ENCODE measurements around the gene TTC21A.

Gene TTC21A

GRCh38 chr3:39184968-39185285 is 77.4 kb downstream of the TTC21A start:
- no peak overlapping the region for H3K27ac ChIP-seq (ENCODE audit: extremely low read depth, low read depth, low read length)
- H3K36me3 ChIP-seq (ENCODE audit: control insufficient read depth in 2 of 2, insufficient read depth in 1 of 2, low read length in 2 of 2), result no peaks in the 10 kb centered on the region
- TF ChIP-seq ZIC2 (tag by site-specific recombination; IDR thresholded peaks at IDR 0.05) (no peak), ZNF211 (tag by site-specific recombination; IDR thresholded peaks at IDR 0.05; ENCODE audit: low read depth) (no peak), PATZ1 (tag by site-specific recombination; IDR thresholded peaks at IDR 0.05) (no peak), ZBTB17 (tag by site-specific recombination; IDR thresholded peaks at IDR 0.05) (no peak), ZNF677 (tag by site-specific recombination; IDR thresholded peaks at IDR 0.05) (no peak)
- ChIA-PET POLR2A (no interaction called here), CTCF (interaction anchor here (0.5 to 16.2 kb wide), 4 partner anchors 35 to 120 kb away, joined by 3 to 311 read pairs (median 4); no protein-coding TSS in a partner anchor)
- no peaks in the 10 kb centered on the region for H3K4me1 ChIP-seq (ENCODE audit: control insufficient read depth, insufficient read depth, low read length)
- H3K9me3 ChIP-seq (ENCODE audit: control insufficient read depth, insufficient read depth, low read depth, low read length), result no peaks in the 10 kb centered on the region
- H3K4me3 ChIP-seq (ENCODE audit: low read depth, low read length), result no peak overlapping the region

GRCh38 chr3:39185326-39185958 is 78.0 kb downstream of the TTC21A start:
- no peaks in the 10 kb centered on the region for H3K4me1 ChIP-seq (ENCODE audit: control insufficient read depth, insufficient read depth, low read length)
- H3K36me3 ChIP-seq (ENCODE audit: control insufficient read depth in 2 of 2, insufficient read depth in 1 of 2, low read length in 2 of 2), result no peaks in the 10 kb centered on the region
- no peak overlapping the region for H3K4me3 ChIP-seq (ENCODE audit: low read depth, low read length)
- no peak overlapping the region for H3K27ac ChIP-seq (ENCODE audit: extremely low read depth, low read depth, low read length)
- ChIA-PET CTCF (interaction anchor here (0.5 to 16.2 kb wide), 3 partner anchors 26 to 104 kb away, joined by 3 to 311 read pairs (median 4); no protein-coding TSS in a partner anchor), POLR2A (interaction anchor here (0.9 to 1.0 kb wide), 2 partner anchors 8 to 59 kb away, joined by 3 read pairs; no protein-coding TSS in a partner anchor)
- no peaks in the 10 kb centered on the region for H3K9me3 ChIP-seq (ENCODE audit: control insufficient read depth, insufficient read depth, low read depth, low read length)
- TF ChIP-seq GLIS2 (tag by site-specific recombination; IDR thresholded peaks at IDR 0.05), result 0 out of 2 replicates have a peak, but pooled peaks have one; percentile 11
- no peak for TF ChIP-seq ZNF701 (tag by site-specific recombination; IDR thresholded peaks at IDR 0.05)

- Histone ChIP-seq H3K4me1 (ENCODE audit: control insufficient read depth, insufficient read depth, low read length) (no peaks in the 10 kb centered on the region), H3K4me3 (ENCODE audit: low read depth, low read length) (no peak overlapping the region), H3K27ac (ENCODE audit: extremely low read depth, low read depth, low read length) (no peak overlapping the region), H3K9me3 (ENCODE audit: control insufficient read depth, insufficient read depth, low read depth, low read length) (no peaks in the 10 kb centered on the region), H3K36me3 (ENCODE audit: control insufficient read depth in 2 of 2, insufficient read depth in 1 of 2, low read length in 2 of 2) (no peaks in the 10 kb centered on the region)
- ChIA-PET POLR2A (interaction anchor here (0.9 to 1.0 kb wide), 2 partner anchors 9 to 60 kb away, joined by 3 read pairs; no protein-coding TSS in a partner anchor), CTCF (interaction anchor here (0.5 to 16.2 kb wide), 2 partner anchors 26 to 103 kb away, joined by 3 to 311 read pairs; no protein-coding TSS in a partner anchor)
- TF ChIP-seq ZSCAN30 (tag by site-specific recombination; IDR thresholded peaks at IDR 0.05), result no peak
- no peak for TF ChIP-seq ELK4 (IDR thresholded peaks at IDR 0.05; ENCODE audit: borderline replicate concordance, low read depth, low read length)
- no peak for TF ChIP-seq ZNF121 (tag by site-specific recombination; IDR thresholded peaks at IDR 0.05)
- no peak for TF ChIP-seq KLF9 (tag by site-specific recombination; IDR thresholded peaks at IDR 0.05; ENCODE audit: low read depth)
- no peak for TF ChIP-seq KLF7 (tag by site-specific recombination; IDR thresholded peaks at IDR 0.05; ENCODE audit: borderline replicate concordance)
- no peak for TF ChIP-seq ZNF585B (tag by site-specific recombination; IDR thresholded peaks at IDR 0.05)
- no peak for TF ChIP-seq TCF7L2 (IDR thresholded peaks at IDR 0.05; ENCODE audit: borderline replicate concordance, low read depth, low read length)
- no peak for TF ChIP-seq SP7 (tag by site-specific recombination; IDR thresholded peaks at IDR 0.05)
- TF ChIP-seq ZNF394 (tag by site-specific recombination; IDR thresholded peaks at IDR 0.05; ENCODE audit: borderline replicate concordance), result no peak
- no peak for TF ChIP-seq KLF17 (tag by site-specific recombination; IDR thresholded peaks at IDR 0.05)
- TF ChIP-seq ZNF623 (tag by site-specific recombination; IDR thresholded peaks at IDR 0.05), result no peak
- no peak for TF ChIP-seq ZSCAN4 (tag by site-specific recombination; IDR thresholded peaks at IDR 0.05)
- TF ChIP-seq PATZ1 (tag by site-specific recombination; IDR thresholded peaks at IDR 0.05), result no peak
- no peak for TF ChIP-seq ZNF571 (tag by site-specific recombination; IDR thresholded peaks at IDR 0.05)
- TF ChIP-seq ZNF624 (tag by site-specific recombination; IDR thresholded peaks at IDR 0.05), result no peak
- no peak for TF ChIP-seq ZNF626 (tag by site-specific recombination; IDR thresholded peaks at IDR 0.05)
- TF ChIP-seq ZNF184 (tag by site-specific recombination; IDR thresholded peaks at IDR 0.05), result no peak
These were observed 78.6 kb downstream of the TTC21A start for GRCh38 chr3:39185959-39186691.
